MM.1S (cell line): ENCODE data around the gene ODF2.

Source experiments
- EZH2 ChIP-seq: fragments of 300-600 bp; sonication (generic); optimal IDR thresholded peaks from 2 replicates; pipeline ENCODE3; 2017; ENCODE audit warnings: low read depth, mild to moderate bottlenecking, antibody characterized with exemption, low read length, mixed read lengths
- EZH2phosphoT487 ChIP-seq: fragments of 300-600 bp; sonication (generic); IDR thresholded peaks from 2 replicates; pipeline ENCODE4 v1.6.1; 2018; ENCODE audit warnings: antibody characterized with exemption, low read length
- TF ChIP-seq, protein P1 (sequence below): fragments of 300-600 bp; sonication (generic); IDR thresholded peaks from 2 replicates; pipeline ENCODE4 v1.5.1; 2016; ENCODE audit warnings: antibody characterized with exemption, low read length, mixed read lengths

DNA sequence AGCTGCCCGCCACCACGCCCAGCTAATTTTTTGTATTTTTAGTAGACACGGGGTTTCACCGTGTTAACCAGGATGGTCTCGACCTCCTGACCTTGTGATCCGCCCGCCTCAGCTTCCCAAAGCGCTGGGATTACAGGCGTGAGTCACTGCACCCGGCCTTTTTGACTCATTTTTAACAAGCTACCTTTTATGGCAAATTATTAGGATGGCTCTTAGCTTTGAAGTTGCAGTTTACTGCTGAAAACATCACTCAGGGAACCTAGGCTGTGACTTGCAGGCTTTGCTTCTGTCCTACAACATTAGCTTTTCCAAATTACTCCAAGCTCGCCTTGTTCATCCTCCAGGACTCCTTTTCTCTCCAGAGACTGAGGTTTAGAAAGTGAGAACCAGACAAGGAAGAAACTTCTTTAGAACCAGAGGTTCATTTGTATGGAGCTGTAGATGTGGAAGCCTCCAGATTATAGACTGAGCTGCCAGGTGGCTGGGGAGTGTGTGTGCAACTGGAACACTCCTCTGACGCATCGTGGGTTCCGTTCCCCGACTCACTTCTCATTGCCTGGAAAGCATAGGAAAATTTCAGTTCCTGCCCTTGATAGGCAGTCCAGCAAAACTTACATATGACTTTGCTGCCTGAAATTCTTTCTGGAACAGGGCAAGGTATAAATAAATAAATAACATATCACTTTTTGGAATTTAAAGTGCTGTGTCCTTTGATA is 72.8 kb downstream of the ODF2 start:
- TF ChIP-seq, protein P1, sequence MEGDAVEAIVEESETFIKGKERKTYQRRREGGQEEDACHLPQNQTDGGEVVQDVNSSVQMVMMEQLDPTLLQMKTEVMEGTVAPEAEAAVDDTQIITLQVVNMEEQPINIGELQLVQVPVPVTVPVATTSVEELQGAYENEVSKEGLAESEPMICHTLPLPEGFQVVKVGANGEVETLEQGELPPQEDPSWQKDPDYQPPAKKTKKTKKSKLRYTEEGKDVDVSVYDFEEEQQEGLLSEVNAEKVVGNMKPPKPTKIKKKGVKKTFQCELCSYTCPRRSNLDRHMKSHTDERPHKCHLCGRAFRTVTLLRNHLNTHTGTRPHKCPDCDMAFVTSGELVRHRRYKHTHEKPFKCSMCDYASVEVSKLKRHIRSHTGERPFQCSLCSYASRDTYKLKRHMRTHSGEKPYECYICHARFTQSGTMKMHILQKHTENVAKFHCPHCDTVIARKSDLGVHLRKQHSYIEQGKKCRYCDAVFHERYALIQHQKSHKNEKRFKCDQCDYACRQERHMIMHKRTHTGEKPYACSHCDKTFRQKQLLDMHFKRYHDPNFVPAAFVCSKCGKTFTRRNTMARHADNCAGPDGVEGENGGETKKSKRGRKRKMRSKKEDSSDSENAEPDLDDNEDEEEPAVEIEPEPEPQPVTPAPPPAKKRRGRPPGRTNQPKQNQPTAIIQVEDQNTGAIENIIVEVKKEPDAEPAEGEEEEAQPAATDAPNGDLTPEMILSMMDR, result no peak
- TF ChIP-seq EZH2, result no peak
- TF ChIP-seq EZH2phosphoT487, result no peak
